ENCODE measurements around the gene LPIN1.

Gene LPIN1

DNA sequence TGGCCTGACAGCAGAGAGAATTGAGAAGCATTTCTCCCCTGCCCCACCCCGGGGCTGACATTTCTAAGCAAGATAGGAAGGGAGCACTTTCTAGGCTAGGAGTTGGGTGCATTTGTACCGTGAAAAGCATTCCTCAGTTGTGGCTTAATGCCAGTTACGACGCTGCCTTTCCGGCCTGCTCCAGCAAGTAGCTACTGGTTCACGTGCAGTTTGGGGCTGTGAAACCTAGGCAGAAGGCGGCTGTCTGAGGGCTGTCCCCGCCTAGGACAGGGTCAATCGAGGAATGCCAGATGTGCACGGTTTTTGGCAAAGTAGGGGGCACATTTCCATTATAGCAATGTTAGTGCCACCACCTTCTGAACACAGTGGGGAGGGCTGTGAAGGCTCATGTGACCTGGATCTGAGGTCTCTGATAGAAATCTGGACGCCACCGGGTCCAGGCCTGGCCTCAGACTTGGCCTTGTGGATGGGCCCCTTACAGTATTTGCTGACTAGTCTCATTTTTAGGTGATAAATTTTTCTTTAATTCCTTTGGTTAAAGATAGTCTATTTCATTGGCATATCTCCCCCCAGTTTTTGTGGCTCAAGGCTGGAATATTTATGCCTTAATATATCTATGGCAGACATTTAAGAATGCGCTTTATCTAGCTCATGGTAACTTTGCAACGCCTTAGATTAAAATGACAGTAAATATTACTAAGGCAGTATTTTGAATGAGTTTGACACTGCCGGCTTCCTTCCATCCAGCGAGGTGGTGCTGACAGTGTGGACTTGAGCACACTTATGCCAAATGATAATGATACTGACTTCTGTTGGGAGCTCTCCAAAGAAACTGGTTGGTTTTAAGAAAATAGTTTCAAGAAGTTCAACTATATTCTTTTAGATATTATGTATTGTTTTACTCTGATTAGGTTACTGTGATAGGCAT is 78.7 kb downstream of the LPIN1 start:
- H2AFZ ChIP-seq (ENCODE audit: low read depth, low read length), result no peak overlapping the region
- peak overlapping the region; percentile 19 for H4K8ac ChIP-seq (ENCODE audit: low read length)
- no peaks in the 10 kb centered on the region for H3K27me3 ChIP-seq (ENCODE audit: control insufficient read depth in 1 of 2, insufficient read depth in 1 of 2, low read length in 2 of 2)
- no peak overlapping the region for H3K18ac ChIP-seq (ENCODE audit: low read depth in 1 of 2, low read length in 2 of 2)
- peaks cover 32 to 80% of the 10 kb centered on the region in 2 experiments for H3K36me3 ChIP-seq (ENCODE audit: control insufficient read depth in 1 of 2, insufficient read depth in 2 of 2, low read depth in 1 of 2, low read length in 2 of 2)
- no peak overlapping the region for H2AK5ac ChIP-seq (ENCODE audit: low read length, severe bottlenecking)
- H2BK5ac ChIP-seq (ENCODE audit: low read depth, low read length, poor library complexity, severe bottlenecking), result no peak overlapping the region
- no peak overlapping the region for H2BK120ac ChIP-seq (ENCODE audit: low read depth, low read length)
- no peak overlapping the region for H3K4me3 ChIP-seq (ENCODE audit: insufficient read depth in 1 of 2, low read depth in 1 of 2, low read length in 2 of 2)
- H3K23ac ChIP-seq (ENCODE audit: low read length in 2 of 2), result no peak overlapping the region
- 96% methylated on average over 15 of the region's 16 CpGs for WGBS
- no peak overlapping the region for H3K14ac ChIP-seq (ENCODE audit: low read length in 2 of 2)
- no peaks in the 10 kb centered on the region for H3K79me1 ChIP-seq (replicated peaks; ENCODE audit: low read length, poor library complexity, severe bottlenecking)
- DNase-seq, result no peak
- no peak overlapping the region for H3K27ac ChIP-seq (ENCODE audit: low read length, poor library complexity, severe bottlenecking)
- H3K4me2 ChIP-seq (ENCODE audit: low read length, poor library complexity, severe bottlenecking), result no peak overlapping the region
- no peak overlapping the region for H2BK15ac ChIP-seq (ENCODE audit: low read depth, poor library complexity, severe bottlenecking)
- no peak overlapping the region for H3K9ac ChIP-seq (ENCODE audit: low read length)
- no peak overlapping the region for H3K4ac ChIP-seq (ENCODE audit: low read depth in 1 of 2, low read length in 2 of 2)
- H4K91ac ChIP-seq (ENCODE audit: low read length), result no peak overlapping the region
- H3K4me1 ChIP-seq (ENCODE audit: control insufficient read depth, insufficient read depth, low read depth, low read length), result peaks cover 10% of the 10 kb centered on the region
- H3K9me3 ChIP-seq (ENCODE audit: control insufficient read depth, low read length), result no peaks in the 10 kb centered on the region
- no peak overlapping the region for H2BK12ac ChIP-seq (ENCODE audit: low read length in 2 of 2)

DNA sequence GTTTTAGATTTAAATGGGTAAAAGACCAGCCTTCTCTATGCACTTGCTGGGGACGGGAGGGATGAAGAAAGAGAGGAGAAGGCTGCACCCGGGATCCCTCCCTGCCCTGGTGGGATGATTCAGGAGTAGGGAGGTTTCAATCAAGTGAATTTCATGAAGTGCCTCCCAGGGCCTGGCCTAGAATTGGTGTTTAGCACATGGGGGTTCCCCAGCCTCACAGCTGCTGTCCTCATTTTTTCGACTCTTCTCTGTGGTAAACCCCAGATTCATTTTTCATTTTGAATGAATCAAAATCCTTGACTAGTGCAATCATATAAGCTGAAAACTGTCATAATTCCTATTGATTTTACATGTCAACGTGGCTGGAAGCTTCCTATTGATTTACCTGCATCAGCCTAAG is 81.1 kb downstream of the LPIN1 start:
- Histone ChIP-seq H3K4me3 (ENCODE audit: insufficient read depth in 1 of 2, low read depth in 1 of 2, low read length in 2 of 2) (no peak overlapping the region), H2BK120ac (ENCODE audit: low read depth, low read length) (no peak overlapping the region), H2BK12ac (ENCODE audit: low read length in 2 of 2) (no peak overlapping the region), H3K23ac (ENCODE audit: low read length in 2 of 2) (no peak overlapping the region), H3K36me3 (ENCODE audit: control insufficient read depth in 1 of 2, insufficient read depth in 2 of 2, low read depth in 1 of 2, low read length in 2 of 2) (peaks cover 22 to 58% of the 10 kb centered on the region in 2 experiments), H3K79me1 (replicated peaks; ENCODE audit: low read length, poor library complexity, severe bottlenecking) (no peaks in the 10 kb centered on the region), H3K27me3 (ENCODE audit: control insufficient read depth in 1 of 2, insufficient read depth in 1 of 2, low read length in 2 of 2) (no peaks in the 10 kb centered on the region), H3K4ac (ENCODE audit: low read depth in 1 of 2, low read length in 2 of 2) (no peak overlapping the region), H4K8ac (ENCODE audit: low read length) (no peak overlapping the region), H2AFZ (ENCODE audit: low read depth, low read length) (no peak overlapping the region), H3K4me2 (ENCODE audit: low read length, poor library complexity, severe bottlenecking) (no peak overlapping the region), H3K27ac (ENCODE audit: low read length, poor library complexity, severe bottlenecking) (no peak overlapping the region), H2BK15ac (ENCODE audit: low read depth, poor library complexity, severe bottlenecking) (no peak overlapping the region), H3K9me3 (ENCODE audit: control insufficient read depth, low read length) (no peaks in the 10 kb centered on the region), H2AK5ac (ENCODE audit: low read length, severe bottlenecking) (no peak overlapping the region), H3K18ac (ENCODE audit: low read depth in 1 of 2, low read length in 2 of 2) (no peak overlapping the region), H4K91ac (ENCODE audit: low read length) (no peak overlapping the region), H3K4me1 (ENCODE audit: control insufficient read depth, insufficient read depth, low read depth, low read length) (peaks cover 10% of the 10 kb centered on the region), H3K9ac (ENCODE audit: low read length) (no peak overlapping the region), H3K14ac (ENCODE audit: low read length in 2 of 2) (no peak overlapping the region), H2BK5ac (ENCODE audit: low read depth, low read length, poor library complexity, severe bottlenecking) (no peak overlapping the region)
- 90% methylated on average over 4 of the region's 4 CpGs for WGBS
- DNase-seq, result no peak

DNA sequence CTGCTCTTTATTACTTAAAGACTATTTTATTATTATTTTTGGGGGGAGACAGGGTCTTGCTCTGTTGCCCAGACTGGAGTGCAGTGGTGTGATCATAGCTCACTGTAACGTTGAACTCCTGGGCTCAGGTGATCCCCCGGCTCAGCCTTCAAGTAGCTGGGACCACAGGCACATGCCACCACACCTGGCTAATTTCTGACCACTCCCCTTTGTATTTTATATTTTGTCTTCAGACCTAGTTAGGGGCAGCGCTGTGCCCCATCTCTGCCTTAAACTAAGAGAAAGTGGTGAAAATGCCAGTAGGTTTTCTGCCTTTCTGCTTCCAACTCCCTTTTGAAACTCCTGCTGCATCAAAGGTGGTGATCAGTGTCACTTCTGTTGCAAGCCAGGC is 82.5 kb downstream of the LPIN1 start:
- peaks cover 12% of the 10 kb centered on the region for H3K4me1 ChIP-seq (ENCODE audit: control insufficient read depth, insufficient read depth, low read depth, low read length)
- peaks cover 16 to 44% of the 10 kb centered on the region in 2 experiments for H3K36me3 ChIP-seq (ENCODE audit: control insufficient read depth in 1 of 2, insufficient read depth in 2 of 2, low read depth in 1 of 2, low read length in 2 of 2)
- peak overlapping the region; percentile 53 to 64 for H3K4ac ChIP-seq (ENCODE audit: low read depth in 1 of 2, low read length in 2 of 2)
- peak overlapping the region in 1 of 2 experiments; percentile 27 for H2BK12ac ChIP-seq (ENCODE audit: low read length in 2 of 2)
- H3K23ac ChIP-seq (ENCODE audit: low read length in 2 of 2), result no peak overlapping the region
- H2AK5ac ChIP-seq (ENCODE audit: low read length, severe bottlenecking), result no peak overlapping the region
- H3K18ac ChIP-seq (ENCODE audit: low read depth in 1 of 2, low read length in 2 of 2), result peak overlapping the region; percentile 22 to 26
- no peak for DNase-seq
- H3K9me3 ChIP-seq (ENCODE audit: control insufficient read depth, low read length), result no peaks in the 10 kb centered on the region
- no peak overlapping the region for H2BK5ac ChIP-seq (ENCODE audit: low read depth, low read length, poor library complexity, severe bottlenecking)
- H3K9ac ChIP-seq (ENCODE audit: low read length), result peak overlapping the region; percentile 80
- 89% methylated on average over 2 of the region's 3 CpGs for WGBS
- H3K27ac ChIP-seq (ENCODE audit: low read length, poor library complexity, severe bottlenecking), result no peak overlapping the region
- no peak overlapping the region for H2AFZ ChIP-seq (ENCODE audit: low read depth, low read length)
- H3K4me2 ChIP-seq (ENCODE audit: low read length, poor library complexity, severe bottlenecking), result no peak overlapping the region
- no peak overlapping the region for H3K4me3 ChIP-seq (ENCODE audit: insufficient read depth in 1 of 2, low read depth in 1 of 2, low read length in 2 of 2)
- no peak overlapping the region for H3K14ac ChIP-seq (ENCODE audit: low read length in 2 of 2)
- no peaks in the 10 kb centered on the region for H3K27me3 ChIP-seq (ENCODE audit: control insufficient read depth in 1 of 2, insufficient read depth in 1 of 2, low read length in 2 of 2)
- H2BK15ac ChIP-seq (ENCODE audit: low read depth, poor library complexity, severe bottlenecking), result no peak overlapping the region
- no peaks in the 10 kb centered on the region for H3K79me1 ChIP-seq (replicated peaks; ENCODE audit: low read length, poor library complexity, severe bottlenecking)
- H2BK120ac ChIP-seq (ENCODE audit: low read depth, low read length), result no peak overlapping the region
- H4K91ac ChIP-seq (ENCODE audit: low read length), result peak overlapping the region; percentile 5
- peak overlapping the region; percentile 91 for H4K8ac ChIP-seq (ENCODE audit: low read length)

DNA sequence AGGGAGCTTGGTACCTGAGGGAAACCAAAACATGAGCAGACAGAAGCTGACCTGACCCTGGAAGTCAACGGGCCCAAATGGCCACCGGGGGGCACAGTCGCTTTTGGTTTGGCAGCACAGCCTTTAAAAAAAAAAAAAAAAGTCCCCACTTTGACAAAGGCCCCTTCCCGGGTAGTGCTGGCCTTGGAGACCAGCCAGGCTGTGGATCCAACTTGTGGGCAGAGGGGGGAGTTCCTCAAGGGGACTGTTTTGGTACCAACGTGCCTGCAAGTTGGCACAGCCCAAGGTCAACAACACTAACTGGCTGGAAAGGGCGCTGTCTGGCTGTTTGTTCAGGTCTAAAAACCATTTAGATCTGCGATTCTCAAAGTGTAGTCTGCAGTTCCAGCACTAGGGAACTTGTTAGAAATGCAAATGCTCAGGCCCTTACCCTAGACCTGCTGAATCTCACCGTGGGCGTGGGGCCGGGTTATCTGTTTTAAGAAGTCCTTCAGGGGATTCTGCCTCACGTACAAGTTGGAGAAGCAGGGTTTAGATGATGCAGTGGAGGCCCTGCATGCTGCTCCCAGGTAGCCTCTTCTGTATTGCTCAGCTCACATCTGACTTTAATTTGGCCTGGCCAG is 83.0 kb downstream of the LPIN1 start:
- H4K8ac ChIP-seq (ENCODE audit: low read length), result peak overlapping the region; percentile 99
- peak overlapping the region; percentile 98 for H2BK120ac ChIP-seq (ENCODE audit: low read depth, low read length)
- H2BK12ac ChIP-seq (ENCODE audit: low read length in 2 of 2), result peak overlapping the region; percentile 76 to 99
- peak overlapping the region; percentile 60 for H3K4me2 ChIP-seq (ENCODE audit: low read length, poor library complexity, severe bottlenecking)
- WGBS, result 14% methylated on average over 10 of the region's 11 CpGs
- peaks cover 12% of the 10 kb centered on the region for H3K4me1 ChIP-seq (ENCODE audit: control insufficient read depth, insufficient read depth, low read depth, low read length)
- no peaks in the 10 kb centered on the region for H3K27me3 ChIP-seq (ENCODE audit: control insufficient read depth in 1 of 2, insufficient read depth in 1 of 2, low read length in 2 of 2)
- peak overlapping the region; percentile 79 to 97 for H3K18ac ChIP-seq (ENCODE audit: low read depth in 1 of 2, low read length in 2 of 2)
- peaks cover 15 to 39% of the 10 kb centered on the region in 2 experiments for H3K36me3 ChIP-seq (ENCODE audit: control insufficient read depth in 1 of 2, insufficient read depth in 2 of 2, low read depth in 1 of 2, low read length in 2 of 2)
- no peaks in the 10 kb centered on the region for H3K79me1 ChIP-seq (replicated peaks; ENCODE audit: low read length, poor library complexity, severe bottlenecking)
- peak overlapping the region; percentile 34 for H2BK15ac ChIP-seq (ENCODE audit: low read depth, poor library complexity, severe bottlenecking)
- H3K4ac ChIP-seq (ENCODE audit: low read depth in 1 of 2, low read length in 2 of 2), result peak overlapping the region; percentile 64 to 95
- H3K27ac ChIP-seq (ENCODE audit: low read length, poor library complexity, severe bottlenecking), result peak overlapping the region; percentile 91
- H2BK5ac ChIP-seq (ENCODE audit: low read depth, low read length, poor library complexity, severe bottlenecking), result peak overlapping the region; percentile 83
- peaks cover 3% of the 10 kb centered on the region for H3K9me3 ChIP-seq (ENCODE audit: control insufficient read depth, low read length)
- H3K23ac ChIP-seq (ENCODE audit: low read length in 2 of 2), result peak overlapping the region in 1 of 2 experiments; percentile 5
- no peak overlapping the region for H2AFZ ChIP-seq (ENCODE audit: low read depth, low read length)
- no peak overlapping the region for H2AK5ac ChIP-seq (ENCODE audit: low read length, severe bottlenecking)
- peak overlapping the region in 1 of 2 experiments; percentile 64 for H3K4me3 ChIP-seq (ENCODE audit: insufficient read depth in 1 of 2, low read depth in 1 of 2, low read length in 2 of 2)
- peak overlapping the region; percentile 80 for H3K9ac ChIP-seq (ENCODE audit: low read length)
- DNase-seq, result peak; percentile 73
- peak overlapping the region; percentile 19 to 58 for H3K14ac ChIP-seq (ENCODE audit: low read length in 2 of 2)
- H4K91ac ChIP-seq (ENCODE audit: low read length), result peak overlapping the region; percentile 96

Measured in mesenchymal stem cell (in vitro differentiated cells and primary cell).